Caco-2 (cell line): ENCODE data around the gene GAK. TPM values are rescaled to one million over a fixed set of nuclear protein-coding genes. Genes with fewer than 3 reads are reported as not detected.

Source experiments
- BruUV-seq: library from RNA; stranded (reverse); fragments of 400-500 nt; replicated peaks from 2 replicates; lab custom pipeline; 2021; lab: Mats Ljungman, UMichigan
- CTCF ChIA-PET: fragments of 300-600 bp; sonication (Branson Sonifier 250); formaldehyde crosslinking; loops from one replicate; lab custom pipeline; 2022; ENCODE audit warnings: antibody characterized with exemption; lab: Charles Lee
- POLR2A ChIA-PET: fragments of 300-600 bp; sonication (Branson Sonifier 250); formaldehyde crosslinking; loops from one replicate; lab custom pipeline; 2022; ENCODE audit warnings: antibody characterized with exemption; lab: Charles Lee
- DNase-seq, 2 experiments: peaks; one replicate each; pipeline versions ENCODE4 v3.0.0 to v3.0.0-alpha.2; 2020 to 2022
- H3K27me3 ChIP-seq: replicated peaks from 2 replicates; pipeline ENCODE4 v1.6.0; 2011; ENCODE audit warnings: low read length; ENCODE audit not compliant: control insufficient read depth, insufficient read depth
- H3K36me3 ChIP-seq: 2 replicates; pipeline ENCODE4 v1.5.1; 2011; ENCODE audit warnings: low read length; ENCODE audit not compliant: control insufficient read depth, insufficient read depth
- H3K4me1 ChIP-seq: fragments of 250-450 bp; sonication (Bioruptor Pico); 2 replicates; pipeline ENCODE4 v1.5.1; 2020; ENCODE audit warnings: mild to moderate bottlenecking
- H3K4me3 ChIP-seq: 2 replicates; pipeline ENCODE4 v1.5.1; 2011; ENCODE audit warnings: low read depth, mild to moderate bottlenecking, control low read depth, low read length
- H3K9me3 ChIP-seq: fragments of 250-450 bp; sonication (Bioruptor Pico); 2 replicates; pipeline ENCODE4 v1.5.1; 2020; ENCODE audit warnings: mild to moderate bottlenecking, moderate library complexity
- H3K27ac Mint-ChIP-seq: one replicate; pipeline ENCODE4 v1.8.0; 2022; ENCODE audit warnings: mixed read lengths; ENCODE audit not compliant: unreplicated experiment
- H3K27me3 Mint-ChIP-seq: one replicate; pipeline ENCODE4 v1.8.0; 2022; ENCODE audit warnings: mixed read lengths; ENCODE audit not compliant: insufficient read depth, unreplicated experiment
- H3K36me3 Mint-ChIP-seq: one replicate; pipeline ENCODE4 v1.8.0; 2022; ENCODE audit warnings: mild to moderate bottlenecking, mixed read lengths; ENCODE audit not compliant: insufficient read depth, unreplicated experiment
- H3K4me1 Mint-ChIP-seq: one replicate; pipeline ENCODE4 v1.8.0; 2022; ENCODE audit warnings: low read depth, mixed read lengths; ENCODE audit not compliant: unreplicated experiment
- H3K4me3 Mint-ChIP-seq: one replicate; pipeline ENCODE4 v1.8.0; 2022; ENCODE audit warnings: mild to moderate bottlenecking, moderate library complexity, mixed read lengths; ENCODE audit not compliant: unreplicated experiment
- H3K9me3 Mint-ChIP-seq: one replicate; pipeline ENCODE4 v1.8.0; 2022; ENCODE audit warnings: mixed read lengths; ENCODE audit not compliant: unreplicated experiment
- CTCF ChIP-seq, 2 experiments: fragments of 200-600 bp in 1 of 2; IDR thresholded peaks; 1 replicate in 1 of 2; 2 replicates in 1 of 2; pipeline versions ENCODE4 v1.5.1 to v1.8.0; 2011 to 2022; ENCODE audit warnings: antibody characterized with exemption in 1 of 2, control low read depth in 1 of 2, inconsistent platforms in 1 of 2, low read depth in 1 of 2, low read length in 1 of 2, mild to moderate bottlenecking in 1 of 2, moderate library complexity in 1 of 2; ENCODE audit not compliant: insufficient read depth in 1 of 2, severe bottlenecking in 1 of 2, unreplicated experiment in 1 of 2
- intact Hi-C: fragments of 100-400 bp; cut with micrococcal nuclease; formaldehyde crosslinking; loops from one replicate; pipeline ENCODE4 v1.10.0; 2022; ENCODE audit not compliant: unreplicated experiment
- total RNA-seq: library from RNA; stranded (reverse); gene quantifications from 2 replicates; pipeline ENCODE4 v1.2.3, GENCODE V29; 2022

The GAK gene
- total RNA-seq, 1 experiment from 2014 or later = 126 TPM

DNA sequence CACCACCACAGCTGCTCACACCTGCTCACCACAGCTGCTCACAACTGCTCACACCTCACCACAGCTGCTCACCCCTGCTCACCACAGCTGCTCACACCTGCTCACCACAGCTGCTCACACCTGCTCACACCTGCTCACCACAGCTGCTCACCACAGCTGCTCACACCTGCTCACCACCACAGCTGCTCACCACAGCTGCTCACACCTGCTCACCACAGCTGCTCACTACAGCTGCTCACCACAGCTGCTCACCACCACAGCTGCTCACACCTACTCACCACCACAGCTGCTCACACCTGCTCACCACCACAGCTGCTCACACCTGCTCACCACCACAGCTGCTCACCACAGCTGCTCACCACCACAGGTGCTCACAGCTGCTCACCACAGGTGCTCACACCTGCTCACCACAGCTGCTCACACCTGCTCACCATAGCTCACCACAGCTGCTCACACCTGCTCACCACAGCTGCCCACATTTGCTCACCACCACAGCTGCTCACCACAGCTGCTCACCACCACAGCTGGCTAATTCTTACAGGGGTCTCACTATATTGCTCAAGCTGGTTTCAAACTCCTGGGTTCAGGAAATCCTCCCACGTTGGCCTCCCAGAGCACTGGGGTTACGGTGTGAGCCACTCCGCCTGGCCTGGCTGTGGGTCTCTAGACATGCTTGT, 75.8 kb downstream of the GAK start:
- H3K36me3 Mint-ChIP-seq = peaks cover 63% of the 10 kb centered on the region
- ChIA-PET CTCF (no interaction called here), POLR2A (no interaction called here)
- H3K27me3 Mint-ChIP-seq = no peaks in the 10 kb centered on the region
- no peaks in the 10 kb centered on the region for H3K9me3 Mint-ChIP-seq
- Histone ChIP-seq H3K9me3 (no peaks in the 10 kb centered on the region), H3K27me3 (no peaks in the 10 kb centered on the region), H3K4me1 (no peaks in the 10 kb centered on the region), H3K4me3 (no peak overlapping the region), H3K36me3 (peaks cover 3% of the 10 kb centered on the region)
- no peak for DNase-seq
- H3K4me3 Mint-ChIP-seq = no peak overlapping the region
- no TSS peak for BruUV-seq
- no peak for TF ChIP-seq CTCF (IDR thresholded peaks at IDR 0.05; ENCODE audit: insufficient read depth in 1 of 2, low read depth in 1 of 2, low read length in 1 of 2, severe bottlenecking in 1 of 2, unreplicated experiment in 1 of 2)
- H3K27ac Mint-ChIP-seq = peak overlapping the region; percentile 60
- H3K4me1 Mint-ChIP-seq = no peaks in the 10 kb centered on the region
- intact Hi-C loops = no loop called here

DNA sequence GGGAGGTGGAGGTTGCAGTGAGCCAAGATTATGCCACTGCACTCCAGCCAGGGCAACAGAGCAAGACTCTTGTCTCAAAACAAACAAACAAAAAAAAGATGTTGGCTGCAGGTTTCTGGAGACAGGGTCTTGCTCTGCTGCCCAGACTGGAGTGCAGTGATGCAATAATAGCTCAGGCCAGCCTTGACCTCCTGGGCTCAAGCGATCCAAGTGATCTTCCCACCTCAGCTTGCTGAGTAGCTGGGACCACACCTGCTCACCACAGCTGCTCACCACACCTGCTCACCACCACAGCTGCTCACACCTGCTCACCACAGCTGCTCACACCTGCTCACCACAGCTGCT, 76.3 kb downstream of the GAK start:
- peaks cover 63% of the 10 kb centered on the region for H3K36me3 Mint-ChIP-seq
- DNase-seq = no peak
- no peaks in the 10 kb centered on the region for H3K4me1 ChIP-seq
- no peaks in the 10 kb centered on the region for H3K27me3 ChIP-seq
- TF ChIP-seq CTCF (IDR thresholded peaks at IDR 0.05; ENCODE audit: insufficient read depth in 1 of 2, low read depth in 1 of 2, low read length in 1 of 2, severe bottlenecking in 1 of 2, unreplicated experiment in 1 of 2) = no peak
- ChIA-PET CTCF (no interaction called here), POLR2A (no interaction called here)
- no peaks in the 10 kb centered on the region for H3K4me1 Mint-ChIP-seq
- H3K4me3 Mint-ChIP-seq = no peak overlapping the region
- no peaks in the 10 kb centered on the region for H3K9me3 Mint-ChIP-seq
- BruUV-seq = no TSS peak
- H3K9me3 ChIP-seq = no peaks in the 10 kb centered on the region
- intact Hi-C loops = no loop called here
- H3K4me3 ChIP-seq = no peak overlapping the region
- H3K27ac Mint-ChIP-seq = no peak overlapping the region
- peaks cover 3% of the 10 kb centered on the region for H3K36me3 ChIP-seq
- no peaks in the 10 kb centered on the region for H3K27me3 Mint-ChIP-seq

GRCh38 chr4:854356-854755, 77.8 kb downstream of the GAK start:
- H3K4me1 Mint-ChIP-seq = no peaks in the 10 kb centered on the region
- POLR2A ChIA-PET = no interaction called here
- no peak overlapping the region for H3K27ac Mint-ChIP-seq
- H3K9me3 Mint-ChIP-seq = no peaks in the 10 kb centered on the region
- no peaks in the 10 kb centered on the region for H3K27me3 Mint-ChIP-seq
- intact Hi-C loops = no loop called here
- Histone ChIP-seq H3K27me3 (no peaks in the 10 kb centered on the region), H3K36me3 (peaks cover 3% of the 10 kb centered on the region), H3K4me1 (no peaks in the 10 kb centered on the region), H3K9me3 (no peaks in the 10 kb centered on the region), H3K4me3 (no peak overlapping the region)
- no peak for DNase-seq
- CTCF ChIA-PET = no interaction called here
- H3K4me3 Mint-ChIP-seq = no peak overlapping the region
- BruUV-seq = no TSS peak
- H3K36me3 Mint-ChIP-seq = peaks cover 54% of the 10 kb centered on the region
- TF ChIP-seq CTCF (IDR thresholded peaks at IDR 0.05; ENCODE audit: insufficient read depth in 1 of 2, low read depth in 1 of 2, low read length in 1 of 2, severe bottlenecking in 1 of 2, unreplicated experiment in 1 of 2) = no peak
